CD4-positive, alpha-beta memory T cell (primary cell): ENCODE data around the gene NCOR2. TPM values are rescaled to one million over a fixed set of nuclear protein-coding genes. Genes with fewer than 3 reads are reported as not detected.

ENCODE experiments used
- CTCF ChIA-PET: fragments of 350-600 bp; sonication (Branson Sonifier 250); formaldehyde crosslinking; loops from one replicate; lab custom pipeline; 2021; ENCODE audit warnings: inconsistent platforms; ENCODE audit not compliant: partially characterized antibody; lab: Charles Lee
- POLR2A ChIA-PET: fragments of 350-600 bp; sonication (Branson Sonifier 250); formaldehyde crosslinking; loops from one replicate; lab custom pipeline; 2021; ENCODE audit not compliant: partially characterized antibody; lab: Charles Lee
- DNase-seq, 5 donors: peaks; one replicate each; pipeline versions ENCODE4 v3.0.0 to v3.0.0-alpha.2; 2020 to 2022; ENCODE audit warnings: mixed read lengths in 1 of 5
- H3K27ac ChIP-seq: one replicate; pipeline ENCODE4 v1.7.0; 2013; ENCODE audit warnings: low read depth, low read length
- H3K27me3 ChIP-seq: 2 replicates; pipeline ENCODE4 v1.7.0; 2013; ENCODE audit warnings: mild to moderate bottlenecking, low read length, moderate library complexity; ENCODE audit not compliant: insufficient read depth
- H3K36me3 ChIP-seq: 2 replicates; pipeline ENCODE4 v1.7.0; 2013; ENCODE audit warnings: mild to moderate bottlenecking, low read length, moderate library complexity; ENCODE audit not compliant: insufficient read depth
- H3K4me1 ChIP-seq: 2 replicates; pipeline ENCODE4 v1.7.0; 2013; ENCODE audit warnings: mild to moderate bottlenecking, low read length, moderate library complexity; ENCODE audit not compliant: insufficient read depth
- H3K4me3 ChIP-seq, 2 donors: one replicate each; pipeline ENCODE4 v1.7.0; 2013; ENCODE audit warnings: low read length in 2 of 2, mild to moderate bottlenecking in 1 of 2
- H3K9me3 ChIP-seq, 2 donors: one replicate each; pipeline ENCODE4 v1.7.0; 2013; ENCODE audit warnings: low read length in 2 of 2, control low read depth in 1 of 2; ENCODE audit not compliant: control insufficient read depth in 1 of 2
- H3K27ac Mint-ChIP-seq, 7 donors: one replicate each; pipeline ENCODE4 v1.8.0; 2020 to 2021; ENCODE audit warnings: mixed read lengths in 7 of 7, mild to moderate bottlenecking in 6 of 7, inconsistent platforms in 3 of 7, moderate library complexity in 3 of 7
- H3K27me3 Mint-ChIP-seq, 2 donors: one replicate each; pipeline ENCODE4 v1.8.0; 2020 to 2021; ENCODE audit warnings: mixed read lengths in 2 of 2
- H3K36me3 Mint-ChIP-seq, 2 donors: one replicate each; pipeline ENCODE4 v1.8.0; 2020 to 2021; ENCODE audit warnings: mixed read lengths in 2 of 2, inconsistent platforms in 1 of 2, mild to moderate bottlenecking in 1 of 2
- H3K4me1 Mint-ChIP-seq, 4 donors: one replicate each; pipeline ENCODE4 v1.8.0; 2020 to 2021; ENCODE audit warnings: mixed read lengths in 4 of 4, mild to moderate bottlenecking in 1 of 4
- H3K4me3 Mint-ChIP-seq, 8 donors: one replicate each; pipeline ENCODE4 v1.8.0; 2020 to 2021; ENCODE audit warnings: mixed read lengths in 8 of 8, mild to moderate bottlenecking in 7 of 8, moderate library complexity in 6 of 8, inconsistent platforms in 3 of 8
- H3K9me3 Mint-ChIP-seq, 8 donors: one replicate each; pipeline ENCODE4 v1.8.0; 2020 to 2021; ENCODE audit warnings: mixed read lengths in 8 of 8, mild to moderate bottlenecking in 5 of 8, inconsistent platforms in 3 of 8, moderate library complexity in 1 of 8
- intact Hi-C: fragments of 100-400 bp; cut with micrococcal nuclease; formaldehyde crosslinking; loops from one replicate; pipeline ENCODE4 v1.15.1; 2023
- polyA plus RNA-seq, 2 donors: library from polyadenylated mRNA; unstranded; fragments of 300-500 nt; fragmentation: Illumina TruSeq; gene quantifications; one replicate each; pipeline ENCODE4 v1.2.3, GENCODE V29; 2021
- total RNA-seq, 2 experiments: library from RNA; stranded (reverse); gene quantifications; one replicate each; pipeline ENCODE4 v1.2.3, GENCODE V29; 2021

NCOR2 gene
- total and polyA plus RNA-seq, 4 experiments from 2014 or later = 0.37 to 105 (median 54.5) TPM

DNA sequence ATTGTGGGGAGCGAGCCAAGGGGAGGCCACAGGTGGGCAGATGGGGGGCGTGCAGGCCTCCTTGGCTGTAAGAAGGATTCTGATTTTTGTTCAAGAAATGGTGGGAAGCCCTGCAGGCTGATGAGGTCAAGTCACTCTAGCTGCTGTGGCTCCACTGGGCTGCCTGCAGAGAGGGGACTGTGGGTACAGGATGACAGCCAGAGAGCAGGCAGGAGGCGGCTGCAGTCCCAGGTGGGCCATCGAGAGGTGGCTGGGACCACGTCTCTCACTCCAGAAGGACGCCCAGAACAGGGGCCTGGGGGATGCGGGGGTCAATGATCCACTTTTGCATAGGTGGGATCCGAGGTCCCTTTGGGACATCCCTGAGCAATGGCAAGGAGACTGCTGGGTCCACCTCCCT, 9.1 kb downstream of the NCOR2 start:
- Histone ChIP-seq H3K4me1 (peaks cover 46% of the 10 kb centered on the region), H3K9me3 (no peaks in the 10 kb centered on the region), H3K27ac (no peak overlapping the region), H3K27me3 (no peaks in the 10 kb centered on the region), H3K4me3 (no peak overlapping the region), H3K36me3 (peaks cover 2% of the 10 kb centered on the region)
- H3K27ac Mint-ChIP-seq = no peak overlapping the region
- peaks cover 25 to 81% (median 52%) of the 10 kb centered on the region in 4 donors for H3K4me1 Mint-ChIP-seq
- intact Hi-C loops = no loop called here
- no peak for DNase-seq
- peaks cover 0 to 5% (median 0%) of the 10 kb centered on the region in 8 donors for H3K9me3 Mint-ChIP-seq
- POLR2A ChIA-PET = no interaction called here
- H3K27me3 Mint-ChIP-seq = no peaks in the 10 kb centered on the region
- CTCF ChIA-PET = no interaction called here
- peaks cover 0 to 4% of the 10 kb centered on the region in 2 donors for H3K36me3 Mint-ChIP-seq
- no peak overlapping the region for H3K4me3 Mint-ChIP-seq

DNA sequence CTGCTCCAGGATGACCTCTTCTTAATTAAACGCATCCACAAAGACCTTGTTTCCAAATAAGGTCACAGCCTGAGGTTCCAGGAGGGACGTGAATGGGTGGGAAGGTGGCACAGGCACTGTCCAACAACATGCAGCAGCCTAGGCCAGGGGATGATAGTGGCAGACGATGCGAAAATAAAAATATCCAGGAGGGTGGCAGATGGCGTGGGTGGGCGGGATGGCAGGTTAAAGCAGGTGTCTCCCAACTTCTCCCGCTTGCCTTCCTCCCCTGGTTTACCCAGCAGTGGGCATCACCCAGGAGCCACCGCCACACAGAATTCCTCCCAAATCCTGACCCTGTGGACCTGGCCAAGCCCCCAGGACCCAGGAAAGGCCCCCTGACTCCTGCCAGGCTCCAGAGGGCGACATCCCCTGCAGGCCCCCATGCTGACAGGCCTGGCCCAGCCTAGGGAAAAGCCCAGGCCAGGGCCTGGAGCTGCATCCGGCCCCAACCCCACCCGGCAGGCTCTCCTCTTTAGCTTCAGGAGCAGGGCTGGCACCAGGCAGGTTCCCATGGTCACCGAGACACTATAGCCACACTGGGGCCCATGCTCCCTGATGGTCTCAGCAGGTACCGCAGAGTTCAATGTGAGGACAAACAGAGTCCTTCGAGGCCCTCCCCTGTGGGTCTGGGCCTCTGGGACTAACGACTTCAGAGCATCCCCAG, 9.7 kb downstream of the NCOR2 start:
- H3K4me1 ChIP-seq = peaks cover 44% of the 10 kb centered on the region
- peak overlapping the region in 2 of 7 donors; percentile 41 to 74 for H3K27ac Mint-ChIP-seq
- H3K27me3 Mint-ChIP-seq = no peaks in the 10 kb centered on the region
- H3K4me3 ChIP-seq = no peak overlapping the region
- H3K27me3 ChIP-seq = no peaks in the 10 kb centered on the region
- POLR2A ChIA-PET = no interaction called here
- H3K4me3 Mint-ChIP-seq = peak overlapping the region in 1 of 8 donors; percentile 16
- no peaks in the 10 kb centered on the region for H3K9me3 ChIP-seq
- H3K36me3 ChIP-seq = no peaks in the 10 kb centered on the region
- peaks cover 0 to 5% (median 0%) of the 10 kb centered on the region in 8 donors for H3K9me3 Mint-ChIP-seq
- intact Hi-C loops = no loop called here
- CTCF ChIA-PET = interaction anchor here (1.1 kb wide), 1 partner anchor 17 kb away, joined by 3 read pairs; no protein-coding TSS in a partner anchor
- H3K4me1 Mint-ChIP-seq = peaks cover 25 to 82% (median 54%) of the 10 kb centered on the region in 4 donors
- no peak for DNase-seq
- no peak overlapping the region for H3K27ac ChIP-seq
- peaks cover 0 to 4% of the 10 kb centered on the region in 2 donors for H3K36me3 Mint-ChIP-seq

DNA sequence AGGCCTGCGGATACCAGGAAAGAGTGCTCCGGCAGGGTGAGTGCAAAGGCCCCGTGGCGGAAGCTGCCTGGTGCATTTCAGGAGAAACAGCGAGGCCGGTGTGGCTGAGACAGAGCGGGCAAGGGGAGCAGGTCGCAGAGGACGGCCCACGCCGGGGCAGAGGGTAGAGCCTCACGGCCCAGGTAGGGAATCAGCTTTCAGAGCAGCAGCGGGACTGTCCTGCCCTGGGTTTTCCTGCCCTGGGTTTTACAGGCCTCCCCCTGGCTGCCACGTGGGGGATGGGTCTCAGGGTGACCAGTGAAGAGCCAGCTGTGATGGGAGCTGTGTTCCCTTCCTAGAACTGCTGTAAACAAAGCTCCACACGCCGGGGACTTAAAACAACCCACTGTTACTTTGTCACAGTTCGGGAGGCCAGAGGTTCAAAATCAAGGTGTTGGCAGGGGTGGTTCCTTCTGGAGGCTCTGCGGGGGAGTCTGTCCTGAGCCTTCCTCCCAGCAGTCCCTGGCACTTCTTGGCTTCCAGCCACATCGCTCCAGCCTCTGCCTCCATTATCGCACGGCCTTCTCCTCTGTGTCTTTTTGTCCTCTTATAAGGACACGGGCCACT, 10.4 kb downstream of the NCOR2 start:
- Histone ChIP-seq H3K4me1 (peaks cover 51% of the 10 kb centered on the region), H3K27me3 (no peaks in the 10 kb centered on the region), H3K36me3 (no peaks in the 10 kb centered on the region), H3K27ac (no peak overlapping the region), H3K9me3 (no peaks in the 10 kb centered on the region), H3K4me3 (no peak overlapping the region)
- no peak for DNase-seq
- H3K4me1 Mint-ChIP-seq = peaks cover 25 to 83% (median 56%) of the 10 kb centered on the region in 4 donors
- no peak overlapping the region for H3K4me3 Mint-ChIP-seq
- CTCF ChIA-PET = interaction anchor here (1.1 kb wide), 1 partner anchor 16 kb away, joined by 3 read pairs; no protein-coding TSS in a partner anchor
- intact Hi-C loops = no loop called here
- POLR2A ChIA-PET = no interaction called here
- H3K27ac Mint-ChIP-seq = peak overlapping the region in 2 of 7 donors; percentile 41 to 74
- H3K9me3 Mint-ChIP-seq = peaks cover 0 to 5% (median 0%) of the 10 kb centered on the region in 8 donors
- H3K27me3 Mint-ChIP-seq = no peaks in the 10 kb centered on the region
- peaks cover 0 to 4% of the 10 kb centered on the region in 2 donors for H3K36me3 Mint-ChIP-seq

DNA sequence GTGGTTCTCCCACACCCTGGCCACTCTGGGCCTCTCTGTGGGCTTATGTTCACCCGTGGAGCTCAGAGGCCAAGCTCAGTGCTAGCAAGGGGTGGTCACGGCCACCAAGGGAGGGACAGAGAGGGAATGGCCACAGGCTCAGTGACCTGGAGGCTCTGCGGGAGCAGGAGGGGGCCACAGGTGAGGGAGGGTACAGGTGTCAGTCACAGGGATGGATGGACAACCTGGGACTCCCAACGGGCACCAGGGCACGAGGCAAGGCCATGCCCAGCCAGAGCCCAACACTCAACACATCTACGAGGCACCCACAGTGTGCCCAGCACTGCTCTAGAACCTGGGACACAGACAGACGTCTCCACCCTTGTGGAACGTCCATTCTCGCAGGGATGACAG, 11.3 kb downstream of the NCOR2 start:
- Mint-ChIP-seq H3K9me3 (peaks cover 0 to 5% (median 0%) of the 10 kb centered on the region in 8 donors), H3K4me3 (no peak overlapping the region), H3K27ac (peak overlapping the region in 1 of 7 donors; percentile 51), H3K27me3 (no peaks in the 10 kb centered on the region), H3K36me3 (peaks cover 0 to 5% of the 10 kb centered on the region in 2 donors), H3K4me1 (peaks cover 23 to 85% (median 56%) of the 10 kb centered on the region in 4 donors)
- CTCF ChIA-PET = no interaction called here
- Histone ChIP-seq H3K36me3 (no peaks in the 10 kb centered on the region), H3K4me1 (peaks cover 57% of the 10 kb centered on the region), H3K27ac (no peak overlapping the region), H3K27me3 (no peaks in the 10 kb centered on the region), H3K4me3 (no peak overlapping the region), H3K9me3 (no peaks in the 10 kb centered on the region)
- DNase-seq = no peak
- POLR2A ChIA-PET = no interaction called here
- intact Hi-C loops = no loop called here

DNA sequence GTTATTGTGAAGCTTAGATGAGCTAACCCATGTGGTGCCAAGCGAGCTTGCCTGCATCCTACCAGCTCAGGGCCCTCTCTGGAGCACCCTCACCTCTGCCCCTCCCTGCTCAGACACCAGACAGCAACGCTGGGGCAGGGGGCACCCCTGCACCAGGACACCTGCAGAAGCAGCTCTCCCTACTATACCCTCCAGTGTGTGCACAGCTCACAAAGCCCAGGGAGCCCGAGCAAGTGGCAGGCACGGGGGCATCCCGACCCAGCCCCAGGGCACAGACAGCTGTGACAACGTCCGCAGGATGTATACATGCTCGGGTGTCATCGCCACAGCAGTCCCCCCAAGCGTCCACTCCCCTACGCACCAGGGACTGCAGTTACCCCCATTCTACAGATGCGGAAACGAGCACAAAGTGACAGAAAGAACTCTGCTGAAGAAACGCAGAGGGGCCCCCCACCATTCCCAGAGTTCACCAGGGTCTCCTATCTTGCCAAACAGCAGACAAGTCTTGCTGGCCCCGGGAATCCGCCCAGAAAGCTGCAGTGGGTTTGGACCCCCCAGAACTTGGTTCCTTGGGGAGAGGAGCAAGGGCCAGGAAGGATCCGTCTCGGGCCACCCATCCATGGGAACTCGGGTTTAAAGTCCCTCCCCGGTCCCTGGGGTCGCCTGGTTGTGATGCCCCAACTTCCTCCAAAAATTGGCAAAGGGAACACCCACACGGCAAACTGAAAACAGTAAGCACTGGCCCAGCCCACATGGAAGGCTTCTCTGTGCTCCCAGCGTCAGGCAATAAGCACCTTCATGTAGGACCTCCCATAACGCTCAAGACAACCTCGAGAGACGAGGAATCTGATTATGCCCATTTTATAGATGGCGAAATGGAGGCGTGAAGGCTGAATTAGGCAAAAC, 12.0 kb downstream of the NCOR2 start:
- H3K4me1 Mint-ChIP-seq = peaks cover 26 to 85% (median 56%) of the 10 kb centered on the region in 4 donors
- peak overlapping the region in 3 of 8 donors; percentile 25 to 49 (median 26) for H3K4me3 Mint-ChIP-seq
- peaks cover 0 to 5% of the 10 kb centered on the region in 2 donors for H3K36me3 Mint-ChIP-seq
- no peaks in the 10 kb centered on the region for H3K27me3 Mint-ChIP-seq
- no peaks in the 10 kb centered on the region for H3K27me3 ChIP-seq
- H3K9me3 Mint-ChIP-seq = peaks cover 0 to 5% (median 0%) of the 10 kb centered on the region in 8 donors
- H3K36me3 ChIP-seq = no peaks in the 10 kb centered on the region
- ChIA-PET POLR2A (no interaction called here), CTCF (interaction anchor here (0.8 to 1.4 kb wide), 3 partner anchors 10 to 156 kb away, joined by 3 to 4 read pairs (median 3); no protein-coding TSS in a partner anchor)
- intact Hi-C loops = no loop called here
- H3K4me3 ChIP-seq = no peak overlapping the region
- no peak for DNase-seq
- H3K27ac ChIP-seq = no peak overlapping the region
- peaks cover 63% of the 10 kb centered on the region for H3K4me1 ChIP-seq
- H3K27ac Mint-ChIP-seq = peak overlapping the region in 1 of 7 donors; percentile 51
- no peaks in the 10 kb centered on the region for H3K9me3 ChIP-seq

DNA sequence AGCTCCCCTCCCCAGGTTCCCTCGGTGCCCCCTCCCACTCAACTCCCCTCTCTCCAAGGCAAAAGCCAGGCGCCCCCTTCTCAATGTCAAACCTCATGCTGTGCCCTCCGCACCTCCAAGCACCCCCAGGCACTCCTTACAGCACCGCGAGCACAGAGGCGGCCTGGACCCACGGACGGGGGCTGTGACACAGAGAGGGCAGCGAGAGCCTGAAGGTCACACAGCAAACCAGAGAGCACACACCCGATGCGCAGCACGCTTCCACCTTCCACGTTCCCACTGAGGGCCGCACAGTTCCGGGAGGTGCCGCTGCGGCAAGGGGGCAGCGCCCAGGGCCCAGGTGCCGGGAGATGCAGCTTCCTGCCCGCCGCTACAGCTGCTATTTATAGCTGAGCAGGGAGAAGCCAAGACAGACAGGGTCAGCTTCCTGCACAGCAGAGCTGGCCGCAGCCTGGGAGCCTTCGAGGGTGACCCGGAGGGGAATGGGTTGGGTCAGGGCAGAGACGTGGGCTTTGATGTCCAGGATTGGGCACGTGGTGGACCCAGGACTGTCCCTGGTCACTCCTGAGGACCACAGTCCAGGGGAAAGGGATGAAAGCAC, 12.9 kb downstream of the NCOR2 start:
- POLR2A ChIA-PET = interaction anchor here (0.6 kb wide), 1 partner anchor 107 kb away, joined by 3 read pairs; no protein-coding TSS in a partner anchor
- H3K9me3 ChIP-seq = no peaks in the 10 kb centered on the region
- no peak for DNase-seq
- peaks cover 72% of the 10 kb centered on the region for H3K4me1 ChIP-seq
- Mint-ChIP-seq H3K27me3 (no peaks in the 10 kb centered on the region), H3K36me3 (peaks cover 0 to 5% of the 10 kb centered on the region in 2 donors), H3K27ac (no peak overlapping the region), H3K4me1 (peaks cover 28 to 86% (median 61%) of the 10 kb centered on the region in 4 donors), H3K4me3 (peak overlapping the region in 6 of 8 donors; percentile 4 to 26 (median 8)), H3K9me3 (peaks cover 0 to 4% (median 0%) of the 10 kb centered on the region in 8 donors)
- no peak overlapping the region for H3K27ac ChIP-seq
- no peaks in the 10 kb centered on the region for H3K27me3 ChIP-seq
- CTCF ChIA-PET = interaction anchor here (0.8 to 1.4 kb wide), 3 partner anchors 9 to 155 kb away, joined by 3 to 4 read pairs (median 3); no protein-coding TSS in a partner anchor
- H3K4me3 ChIP-seq = no peak overlapping the region
- intact Hi-C loops = no loop called here
- H3K36me3 ChIP-seq = no peaks in the 10 kb centered on the region
